Measurements from ENCODE around the gene TANGO6.
"Not testable (repeated sequence)": the region's sequence is repeated elsewhere in the genome, so short reads cannot be mapped to it uniquely, and the experiment has no call there.

The TANGO6 gene

GRCh38 chr16:68980695-68981315 lies 137.5 kb downstream of the TANGO6 start:
- ChIA-PET CTCF (no interaction called here), POLR2A (no interaction called here)
- DNase-seq (ENCODE audit: extremely low spot score): no peak
- TF ChIP-seq, protein P1, sequence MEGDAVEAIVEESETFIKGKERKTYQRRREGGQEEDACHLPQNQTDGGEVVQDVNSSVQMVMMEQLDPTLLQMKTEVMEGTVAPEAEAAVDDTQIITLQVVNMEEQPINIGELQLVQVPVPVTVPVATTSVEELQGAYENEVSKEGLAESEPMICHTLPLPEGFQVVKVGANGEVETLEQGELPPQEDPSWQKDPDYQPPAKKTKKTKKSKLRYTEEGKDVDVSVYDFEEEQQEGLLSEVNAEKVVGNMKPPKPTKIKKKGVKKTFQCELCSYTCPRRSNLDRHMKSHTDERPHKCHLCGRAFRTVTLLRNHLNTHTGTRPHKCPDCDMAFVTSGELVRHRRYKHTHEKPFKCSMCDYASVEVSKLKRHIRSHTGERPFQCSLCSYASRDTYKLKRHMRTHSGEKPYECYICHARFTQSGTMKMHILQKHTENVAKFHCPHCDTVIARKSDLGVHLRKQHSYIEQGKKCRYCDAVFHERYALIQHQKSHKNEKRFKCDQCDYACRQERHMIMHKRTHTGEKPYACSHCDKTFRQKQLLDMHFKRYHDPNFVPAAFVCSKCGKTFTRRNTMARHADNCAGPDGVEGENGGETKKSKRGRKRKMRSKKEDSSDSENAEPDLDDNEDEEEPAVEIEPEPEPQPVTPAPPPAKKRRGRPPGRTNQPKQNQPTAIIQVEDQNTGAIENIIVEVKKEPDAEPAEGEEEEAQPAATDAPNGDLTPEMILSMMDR (IDR thresholded peaks at IDR 0.05; ENCODE audit: control extremely low read depth, extremely low read depth, low read depth, missing control alignments): no peak

GRCh38 chr16:68981971-68982370 lies 138.6 kb downstream of the TANGO6 start:
- ChIA-PET POLR2A (no interaction called here), CTCF (no interaction called here)
- no peak for DNase-seq (ENCODE audit: extremely low spot score)
- TF ChIP-seq, protein P1 (IDR thresholded peaks at IDR 0.05; ENCODE audit: control extremely low read depth, extremely low read depth, low read depth, missing control alignments): no peak

DNA sequence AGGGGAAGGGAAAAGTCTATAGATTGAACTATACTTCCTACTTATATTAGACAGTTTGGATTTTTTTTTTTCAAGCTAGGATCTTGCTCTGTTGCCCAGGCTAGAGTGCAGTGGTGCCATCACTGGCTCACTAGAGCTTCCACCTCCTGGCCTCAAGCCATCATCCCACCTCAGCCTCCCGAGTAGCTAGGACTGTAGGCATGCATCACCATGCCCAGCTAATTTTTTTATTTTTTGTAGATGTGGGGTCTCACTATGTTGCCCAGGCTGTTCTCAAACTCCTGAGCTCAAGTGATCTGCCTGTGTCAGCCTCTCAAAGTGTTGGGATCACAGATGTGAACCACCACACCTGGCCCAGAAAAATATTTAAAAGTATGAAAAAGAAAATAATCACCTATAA lies 141.1 kb downstream of the TANGO6 start:
- CTCF ChIA-PET: interaction anchor here (0.9 to 2.0 kb wide), 2 partner anchors 81 to 137 kb away, joined by 3 to 5 read pairs; no protein-coding TSS in a partner anchor
- TF ChIP-seq, protein P1 (IDR thresholded peaks at IDR 0.05; ENCODE audit: control extremely low read depth, extremely low read depth, low read depth, missing control alignments): no peak
- POLR2A ChIA-PET: no interaction called here
- DNase-seq (ENCODE audit: extremely low spot score): no peak

DNA sequence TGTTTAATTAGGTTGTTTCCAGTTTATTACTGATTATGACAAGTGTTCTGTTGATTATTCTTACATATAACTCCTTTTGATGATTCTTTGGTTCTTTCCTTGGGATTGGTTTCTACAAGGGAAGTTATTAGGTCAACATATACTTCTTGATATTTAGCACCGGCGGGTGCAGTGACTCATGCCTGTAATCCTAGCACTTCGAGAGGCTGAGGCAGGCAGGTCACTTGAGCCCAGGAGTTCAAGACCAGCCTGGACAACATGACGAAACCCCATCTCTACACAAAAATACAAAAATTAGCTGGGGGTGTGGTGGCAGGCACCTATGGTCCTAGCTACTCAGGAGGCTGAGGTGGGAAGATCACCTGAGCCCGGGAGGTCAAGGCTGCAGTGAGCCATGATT lies 141.9 kb downstream of the TANGO6 start:
- TF ChIP-seq, protein P1 (IDR thresholded peaks at IDR 0.05; ENCODE audit: control extremely low read depth, extremely low read depth, low read depth, missing control alignments): no peak
- no peak for DNase-seq (ENCODE audit: extremely low spot score)
- CTCF ChIA-PET: interaction anchor here (1.3 to 2.3 kb wide), 4 partner anchors 19 to 165 kb away, joined by 3 to 5 read pairs (median 4); no protein-coding TSS in a partner anchor
- POLR2A ChIA-PET: no interaction called here

DNA sequence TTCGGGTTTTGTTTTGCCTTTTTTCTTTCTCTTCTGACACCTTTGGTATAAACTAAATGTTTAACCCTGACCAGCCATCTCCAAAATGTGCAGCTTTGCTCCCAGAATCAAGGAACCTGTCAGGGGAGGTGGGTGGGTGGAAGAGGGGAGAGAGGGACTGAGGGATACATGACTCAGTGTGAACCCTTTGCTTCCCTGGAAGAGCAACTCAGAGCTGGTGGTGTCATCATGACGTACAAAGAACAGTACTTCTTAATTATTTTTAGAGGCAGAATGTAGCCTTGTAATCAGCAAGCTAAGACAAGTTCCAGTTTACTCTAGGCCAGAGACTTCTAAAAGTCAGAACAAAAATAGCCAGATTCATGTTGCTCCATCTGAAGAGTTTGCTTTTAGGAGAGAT lies 142.5 kb downstream of the TANGO6 start:
- TF ChIP-seq, protein P1 (IDR thresholded peaks at IDR 0.05; ENCODE audit: control extremely low read depth, extremely low read depth, low read depth, missing control alignments): no peak
- POLR2A ChIA-PET: no interaction called here
- DNase-seq (ENCODE audit: extremely low spot score): no peak
- CTCF ChIA-PET: interaction anchor here (1.3 to 2.3 kb wide), 4 partner anchors 20 to 164 kb away, joined by 3 to 5 read pairs (median 4); no protein-coding TSS in a partner anchor

DNA sequence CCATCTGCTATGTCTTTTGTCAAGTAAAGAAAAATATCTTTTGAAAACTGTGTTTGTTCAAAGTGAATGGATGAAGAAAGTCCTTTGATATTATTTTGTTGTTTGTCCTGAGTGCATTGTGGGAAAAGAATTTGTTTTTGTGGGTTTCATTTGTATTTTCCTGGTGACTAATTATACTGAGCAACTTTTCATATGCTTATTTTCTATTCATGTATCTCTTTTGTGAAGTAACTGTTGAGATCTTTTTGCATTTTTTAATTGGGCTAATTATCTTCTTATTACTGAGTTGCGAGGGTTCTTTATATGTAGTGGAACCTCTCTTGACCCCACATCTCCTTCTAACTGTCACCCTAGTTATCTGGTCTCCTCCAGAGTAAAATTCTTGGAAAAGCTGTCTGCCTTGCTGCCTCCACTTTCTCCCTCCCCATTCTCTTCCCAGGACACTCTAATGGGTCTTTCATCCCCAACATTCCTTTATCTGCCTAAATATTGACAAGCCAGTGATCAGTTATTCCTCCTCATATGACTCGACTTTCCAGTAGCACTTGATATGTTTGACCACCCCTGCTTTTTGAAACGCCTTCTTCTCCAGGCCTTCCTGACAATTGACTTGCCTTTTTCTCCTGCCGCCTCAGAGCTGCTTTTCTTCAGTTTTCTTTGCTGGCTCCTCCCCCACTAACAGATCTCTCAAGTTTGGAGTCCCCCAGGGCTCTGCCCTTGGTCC lies 144.6 kb downstream of the TANGO6 start:
- CTCF ChIA-PET: no interaction called here
- no peak for DNase-seq (ENCODE audit: extremely low spot score)
- POLR2A ChIA-PET: no interaction called here
- TF ChIP-seq, protein P1 (IDR thresholded peaks at IDR 0.05; ENCODE audit: control extremely low read depth, extremely low read depth, low read depth, missing control alignments): no peak

DNA sequence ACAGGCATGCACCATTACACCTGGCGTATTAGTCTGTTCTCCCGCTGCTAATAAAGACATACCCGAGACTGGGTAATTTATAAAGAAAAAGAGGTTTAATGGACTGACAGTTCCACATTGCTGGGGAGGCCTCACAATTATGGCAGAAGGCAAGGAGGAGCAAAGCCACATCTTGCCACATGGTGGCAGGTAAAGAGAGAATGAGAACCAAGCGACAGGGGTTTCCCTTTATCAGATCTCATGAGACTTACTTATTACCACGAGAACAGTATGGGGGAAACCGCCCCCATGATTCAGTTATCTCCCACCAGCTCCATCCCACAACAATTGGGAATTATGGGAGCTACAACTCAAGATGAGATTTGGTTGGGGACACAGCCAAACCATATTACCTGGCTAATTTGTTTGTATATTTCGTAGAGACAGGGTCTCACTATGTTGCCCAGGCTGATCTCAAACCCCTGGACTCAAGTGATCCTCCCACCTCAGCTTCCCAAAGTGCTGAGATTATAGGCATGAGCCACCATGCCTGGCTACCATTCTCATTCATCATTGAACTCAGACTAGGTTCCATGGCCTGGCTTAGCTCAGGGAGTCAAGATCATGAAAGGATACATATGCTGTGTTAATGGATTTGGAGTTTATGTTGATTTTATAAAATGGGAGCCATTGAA lies 147.0 kb downstream of the TANGO6 start:
- CTCF ChIA-PET: interaction anchor here (0.9 to 1.3 kb wide), 3 partner anchors 9 to 470 kb away, joined by 3 to 4 read pairs (median 3); no protein-coding TSS in a partner anchor
- DNase-seq (ENCODE audit: extremely low spot score); POLR2A ChIA-PET: not testable (repeated sequence)
